Keratinocyte (primary cell): ENCODE data around the gene MAVS. TPM values are rescaled to one million over a fixed set of nuclear protein-coding genes. Genes with fewer than 3 reads are reported as not detected.

Experiments
- DNase-seq: peaks from one replicate; pipeline ENCODE4 v3.0.0-alpha.2; 2011; ENCODE audit warnings: low read depth, missing footprints, low spot score
- FAIRE-seq: peaks from 2 replicates; lab custom pipeline; 2011; peaks lifted over from hg19 to GRCh38; lab: Jason Lieb, UNC
- H2AFZ ChIP-seq: 2 replicates; pipeline ENCODE4 v1.6.0; 2012; ENCODE audit warnings: low read length, control low read depth, inconsistent platforms; ENCODE audit not compliant: control insufficient read depth
- H3K27ac ChIP-seq: 2 replicates; pipeline ENCODE4 v1.5.1; 2011; ENCODE audit warnings: low read length; ENCODE audit not compliant: control insufficient read depth, insufficient read depth
- H3K27me3 ChIP-seq: 3 replicates; pipeline ENCODE4 v1.6.0; 2011; ENCODE audit warnings: low read length; ENCODE audit not compliant: control insufficient read depth, insufficient read depth; ENCODE audit errors: extremely low read depth
- H3K36me3 ChIP-seq, 2 experiments: 2 replicates in 1 of 2; 3 replicates in 1 of 2; pipeline ENCODE4 v1.5.1; 2011; ENCODE audit warnings: low read length in 2 of 2, mild to moderate bottlenecking in 1 of 2; ENCODE audit not compliant: control insufficient read depth in 2 of 2, insufficient read depth in 2 of 2; ENCODE audit errors: extremely low read depth in 1 of 2
- H3K4me1 ChIP-seq: 3 replicates; pipeline ENCODE4 v1.5.1; 2011; ENCODE audit warnings: low read length; ENCODE audit not compliant: control insufficient read depth, insufficient read depth; ENCODE audit errors: extremely low read depth
- H3K4me2 ChIP-seq: 3 replicates; pipeline ENCODE4 v1.6.0; 2011; ENCODE audit warnings: low read depth, low read length; ENCODE audit not compliant: control insufficient read depth, insufficient read depth; ENCODE audit errors: extremely low read depth
- H3K4me3 ChIP-seq, 3 experiments: fragments of 200-600 bp in 1 of 3; sonication (generic) in 1 of 3; 2 replicates in 2 of 3; 3 replicates in 1 of 3; pipeline ENCODE4 v1.5.1; 2011 to 2016; ENCODE audit warnings: low read length in 3 of 3, mild to moderate bottlenecking in 3 of 3, control low read depth in 2 of 3, inconsistent platforms in 1 of 3, low read depth in 1 of 3, mixed read lengths in 1 of 3, mixed run types in 1 of 3, moderate library complexity in 1 of 3; ENCODE audit not compliant: control insufficient read depth in 2 of 3, insufficient read depth in 2 of 3; ENCODE audit errors: extremely low read depth in 1 of 3
- H3K79me2 ChIP-seq: 2 replicates; pipeline ENCODE4 v1.6.0; 2012; ENCODE audit warnings: low read length; ENCODE audit not compliant: control insufficient read depth, insufficient read depth
- H3K9ac ChIP-seq: 3 replicates; pipeline ENCODE4 v1.6.0; 2011; ENCODE audit warnings: low read length; ENCODE audit not compliant: control insufficient read depth, insufficient read depth; ENCODE audit errors: extremely low read depth
- H3K9me1 ChIP-seq: 3 replicates; pipeline ENCODE4 v1.6.0; 2011; ENCODE audit warnings: low read length; ENCODE audit not compliant: control insufficient read depth, insufficient read depth; ENCODE audit errors: extremely low read depth
- H3K9me3 ChIP-seq: 2 replicates; pipeline ENCODE4 v1.5.1; 2012; ENCODE audit warnings: low read depth, low read length; ENCODE audit not compliant: control insufficient read depth
- H4K20me1 ChIP-seq: 3 replicates; pipeline ENCODE4 v1.6.0; 2011; ENCODE audit warnings: low read length; ENCODE audit not compliant: control insufficient read depth, insufficient read depth; ENCODE audit errors: extremely low read depth
- CTCF ChIP-seq, 3 experiments: IDR thresholded peaks in 1 of 3; conservative IDR thresholded peaks in 1 of 3; optimal IDR thresholded peaks in 1 of 3; 2 replicates in 2 of 3; 3 replicates in 1 of 3; pipeline versions ENCODE3 to v1.5.1; 2011; ENCODE audit warnings: low read length in 3 of 3, mild to moderate bottlenecking in 3 of 3, moderate library complexity in 2 of 3, control low read depth in 1 of 3, inconsistent platforms in 1 of 3; ENCODE audit not compliant: insufficient read depth in 2 of 3; ENCODE audit errors: extremely low read depth in 1 of 3
- EZH2 ChIP-seq: IDR thresholded peaks from one replicate; pipeline ENCODE4 v1.6.1; 2012; ENCODE audit warnings: inconsistent platforms, mild to moderate bottlenecking, low read length, moderate library complexity
- dilution Hi-C: fragments of 300-500 bp; cut with MboI; formaldehyde crosslinking; loops from one replicate; pipeline ENCODE4 v1.7.0; 2020; ENCODE audit warnings: low sequenced_read_pairs; ENCODE audit not compliant: extremely low pct_ligation_motif_present
- polyA plus RNA-seq, 5 experiments: library from polyadenylated mRNA; depleted of rRNA in 3 of 5; stranded (reverse) in 3 of 5; stranded (forward) in 1 of 5; unstranded in 1 of 5; fragments of >200 nt; gene quantifications; 1 replicate in 1 of 5; 2 replicates in 3 of 5; 3 replicates in 1 of 5; pipeline versions ENCODE4 v1.2.1 to v1.2.3, GENCODE V29; 2011 to 2012; ENCODE audit warnings: missing spikeins in 2 of 5, low read depth in 1 of 5, low replicate concordance in 1 of 5

MAVS gene
- polyA plus RNA-seq, 1 donor (not counting 4 experiments of a cell fraction or from before 2014, with no cell fraction given), result 15.1 TPM

- no peaks in the 10 kb centered on the region for H3K9me3 ChIP-seq
- H2AFZ ChIP-seq, result peak overlapping the region; percentile 27
- H3K27ac ChIP-seq, result peak overlapping the region; percentile 73
- peaks cover 31% of the 10 kb centered on the region for H3K79me2 ChIP-seq
- DNase-seq, result no peak
- H4K20me1 ChIP-seq, result no peaks in the 10 kb centered on the region
- H3K36me3 ChIP-seq, result peaks cover 0 to 3% of the 10 kb centered on the region in 2 experiments
- dilution Hi-C loops, result no loop called here
- peaks cover 18% of the 10 kb centered on the region for H3K4me1 ChIP-seq
- peak overlapping the region; percentile 80 for H3K9ac ChIP-seq
- H3K9me1 ChIP-seq, result no peaks in the 10 kb centered on the region
- H3K4me3 ChIP-seq, result peak overlapping the region; percentile 68 to 98 (median 73)
- H3K27me3 ChIP-seq, result no peaks in the 10 kb centered on the region
- no peak for FAIRE-seq
- no peak for TF ChIP-seq EZH2
- no peak for TF ChIP-seq CTCF (optimal IDR thresholded peaks at IDR 0.05 in 1 of 3, IDR thresholded peaks at IDR 0.05 in 1 of 3, conservative IDR thresholded peaks at IDR 0.05 in 1 of 3; ENCODE audit: extremely low read depth in 1 of 3, insufficient read depth in 2 of 3, low read length in 3 of 3)
- H3K4me2 ChIP-seq, result peak overlapping the region; percentile 82
These were observed 275 bp upstream of the MAVS start for GRCh38 chr20:3846378-3846739.

- Histone ChIP-seq H3K27me3 (no peaks in the 10 kb centered on the region), H3K9me1 (no peaks in the 10 kb centered on the region), H3K79me2 (peaks cover 34% of the 10 kb centered on the region), H3K4me1 (peaks cover 18% of the 10 kb centered on the region), H2AFZ (peak overlapping the region; percentile 71), H3K9me3 (no peaks in the 10 kb centered on the region), H3K27ac (peak overlapping the region; percentile 73), H3K9ac (peak overlapping the region; percentile 80), H3K4me3 (peak overlapping the region; percentile 68 to 98 (median 73)), H3K36me3 (peaks cover 0 to 3% of the 10 kb centered on the region in 2 experiments), H4K20me1 (no peaks in the 10 kb centered on the region), H3K4me2 (peak overlapping the region; percentile 89)
- no peak for FAIRE-seq
- DNase-seq, result no peak
- no peak for TF ChIP-seq CTCF (optimal IDR thresholded peaks at IDR 0.05 in 1 of 3, IDR thresholded peaks at IDR 0.05 in 1 of 3, conservative IDR thresholded peaks at IDR 0.05 in 1 of 3; ENCODE audit: extremely low read depth in 1 of 3, insufficient read depth in 2 of 3, low read length in 3 of 3)
- no peak for TF ChIP-seq EZH2
- dilution Hi-C loops, result no loop called here
These were observed 851 bp downstream of the MAVS start for GRCh38 chr20:3847429-3847940.
